Measurements from ENCODE around the gene GPC3.

DNA sequence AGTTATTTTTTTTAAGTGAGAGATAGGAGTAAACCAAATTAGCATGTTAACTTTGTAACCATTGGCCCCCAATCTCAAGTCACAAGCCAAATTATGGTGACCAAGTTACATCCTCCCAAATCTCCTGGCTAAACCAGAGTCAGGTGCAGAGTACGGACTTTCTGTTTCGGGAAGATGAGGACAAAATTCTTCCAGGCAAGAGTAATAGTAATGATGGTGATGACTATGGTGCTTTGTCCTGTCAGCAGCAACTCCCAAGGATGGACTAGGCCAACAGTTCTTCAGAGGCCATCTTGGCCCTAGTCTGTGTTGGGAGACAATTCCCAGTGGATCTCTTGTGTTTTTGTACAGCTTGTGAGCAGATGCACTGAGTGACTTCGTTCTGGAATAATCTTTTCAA, 148.8 kb downstream of the GPC3 start:
- TF ChIP-seq, protein P1, sequence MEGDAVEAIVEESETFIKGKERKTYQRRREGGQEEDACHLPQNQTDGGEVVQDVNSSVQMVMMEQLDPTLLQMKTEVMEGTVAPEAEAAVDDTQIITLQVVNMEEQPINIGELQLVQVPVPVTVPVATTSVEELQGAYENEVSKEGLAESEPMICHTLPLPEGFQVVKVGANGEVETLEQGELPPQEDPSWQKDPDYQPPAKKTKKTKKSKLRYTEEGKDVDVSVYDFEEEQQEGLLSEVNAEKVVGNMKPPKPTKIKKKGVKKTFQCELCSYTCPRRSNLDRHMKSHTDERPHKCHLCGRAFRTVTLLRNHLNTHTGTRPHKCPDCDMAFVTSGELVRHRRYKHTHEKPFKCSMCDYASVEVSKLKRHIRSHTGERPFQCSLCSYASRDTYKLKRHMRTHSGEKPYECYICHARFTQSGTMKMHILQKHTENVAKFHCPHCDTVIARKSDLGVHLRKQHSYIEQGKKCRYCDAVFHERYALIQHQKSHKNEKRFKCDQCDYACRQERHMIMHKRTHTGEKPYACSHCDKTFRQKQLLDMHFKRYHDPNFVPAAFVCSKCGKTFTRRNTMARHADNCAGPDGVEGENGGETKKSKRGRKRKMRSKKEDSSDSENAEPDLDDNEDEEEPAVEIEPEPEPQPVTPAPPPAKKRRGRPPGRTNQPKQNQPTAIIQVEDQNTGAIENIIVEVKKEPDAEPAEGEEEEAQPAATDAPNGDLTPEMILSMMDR (IDR thresholded peaks at IDR 0.05): no peak
- TF ChIP-seq POLR2A (IDR thresholded peaks at IDR 0.05): no peak
